Pancreas (tissue), 10 donors: Measurements from ENCODE around the gene ADGRA1. TPM values are rescaled to one million over a fixed set of nuclear protein-coding genes. Genes with fewer than 3 reads are reported as not detected.
A peak's percentile ranks its signal among the peaks of the same experiment; 100 is the strongest.

Source experiments
- ATAC-seq, 4 donors: fragments of 200-7000 bp; cut with Tn5 transposase; one replicate each; pipeline versions ENCODE4 v1.8.0 to v1.9.1; 2020; ENCODE audit warnings: mild to moderate bottlenecking in 4 of 4, moderate library complexity in 4 of 4
- DNase-seq, 6 donors: peaks; one replicate each; pipeline ENCODE4 v3.0.0-alpha.2; 2020
- FAIRE-seq: peaks from 2 replicates; lab custom pipeline; 2012; peaks lifted over from hg19 to GRCh38; lab: Jason Lieb, UNC
- H3K27ac ChIP-seq, 4 donors: fragments of 200-600 bp; sonication (generic); 1 replicate in 3 of 4; 2 replicates in 1 of 4; pipeline versions ENCODE4 v1.5.0 to v1.8.0; 2020
- H3K27me3 ChIP-seq, 4 donors: fragments of 200-600 bp; one replicate each; pipeline ENCODE4 v1.8.0; 2021
- H3K36me3 ChIP-seq, 3 donors: fragments of 200-600 bp; sonication (generic) in 1 of 3; one replicate each; pipeline versions ENCODE4 v1.5.0 to v1.8.0; 2020 to 2021
- H3K4me1 ChIP-seq, 3 donors: fragments of 200-600 bp; one replicate each; pipeline ENCODE4 v1.8.0; 2021
- H3K4me3 ChIP-seq, 4 donors: fragments of 200-600 bp; sonication (generic) in 2 of 4; one replicate each; pipeline versions ENCODE4 v1.5.0 to v1.8.0; 2020 to 2021
- H3K9me3 ChIP-seq, 4 donors: fragments of 200-600 bp; one replicate each; pipeline ENCODE4 v1.8.0; 2021
- WGBS, 2 donors: extraction: QIAGEN DNeasy Blood & Tissue Kit; methylation state at CpG; one replicate each; pipeline ENCODE4 v1.1.7; 2013; 5-methylcytosine and 5-hydroxymethylcytosine counted together
- intact Hi-C, 3 donors: fragments of 100-400 bp; cut with DNase I; formaldehyde crosslinking; loops; one replicate each; pipeline versions ENCODE4 v1.11.1 to v1.14.2; 2022
- polyA plus RNA-seq, 2 donors: library from polyadenylated mRNA; stranded (reverse); fragments of 200-250 nt; gene quantifications; one replicate each; pipeline ENCODE4 v1.2.3, GENCODE V29; 2013
- total RNA-seq, 6 donors: library from RNA; stranded (reverse); fragmentation: NEBNext Ultra II Directional in 4 of 6; extraction: Animal tissue kit (Norgen Biotek cat#: 25700) in 4 of 6; gene quantifications; one replicate each; pipeline versions ENCODE4 v1.2.1 to v1.2.4, GENCODE V29; 2021 to 2023
- TF ChIP-seq, protein P1 (sequence below), 4 donors: fragments of 200-600 bp; sonication (generic) in 3 of 4; IDR thresholded peaks; one replicate each; pipeline versions ENCODE4 v1.5.0 to v1.8.0; 2021; ENCODE audit warnings: antibody characterized with exemption in 4 of 4
- donor health status: healthy with polysubstance abuse.
- donor health status: DM: no; HTN: no; CAD: no; lungs with moderate emphysema.
- donor health status: DM: no; HTN: no; CAD: no.
- donor health status: control.
- donor health status: control.
- donor health status: Bipolar disorder and iron deficiency.
- donor health status: DM: yes; HTN: yes; CAD: no.
- donor health status: DM: no; HTN: no; CAD: no.
- donor health status: DM: no; HTN: no; CAD: no.
- donor health status: DM: yes; HTN: yes; CAD: no.

The ADGRA1 gene
- total and polyA plus RNA-seq, 8 donors: 0.03 to 0.85 (median 0.12) TPM; not detected in 1

DNA sequence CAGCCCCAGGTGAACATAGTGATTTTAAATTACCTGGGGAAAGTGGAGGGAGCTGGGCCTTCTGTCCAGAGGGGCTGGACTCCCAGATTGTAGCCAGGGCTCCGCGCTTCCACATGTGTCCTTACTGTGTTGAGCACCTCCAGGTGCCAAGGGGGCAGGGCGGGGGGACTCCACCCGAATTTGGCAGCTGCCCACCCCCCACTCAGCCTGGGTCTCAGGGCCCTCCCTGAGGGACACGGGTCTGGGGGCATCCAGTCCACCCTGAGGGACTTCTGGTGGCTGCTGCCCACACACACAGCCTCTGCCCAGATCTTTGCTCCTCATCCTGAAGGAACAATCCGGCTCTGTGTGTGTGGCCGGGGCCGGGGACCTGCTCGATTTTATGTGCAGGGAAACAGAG is 28.2 kb upstream of the ADGRA1 start:
- no peak overlapping the region for H3K27ac ChIP-seq
- TF ChIP-seq, protein P1, sequence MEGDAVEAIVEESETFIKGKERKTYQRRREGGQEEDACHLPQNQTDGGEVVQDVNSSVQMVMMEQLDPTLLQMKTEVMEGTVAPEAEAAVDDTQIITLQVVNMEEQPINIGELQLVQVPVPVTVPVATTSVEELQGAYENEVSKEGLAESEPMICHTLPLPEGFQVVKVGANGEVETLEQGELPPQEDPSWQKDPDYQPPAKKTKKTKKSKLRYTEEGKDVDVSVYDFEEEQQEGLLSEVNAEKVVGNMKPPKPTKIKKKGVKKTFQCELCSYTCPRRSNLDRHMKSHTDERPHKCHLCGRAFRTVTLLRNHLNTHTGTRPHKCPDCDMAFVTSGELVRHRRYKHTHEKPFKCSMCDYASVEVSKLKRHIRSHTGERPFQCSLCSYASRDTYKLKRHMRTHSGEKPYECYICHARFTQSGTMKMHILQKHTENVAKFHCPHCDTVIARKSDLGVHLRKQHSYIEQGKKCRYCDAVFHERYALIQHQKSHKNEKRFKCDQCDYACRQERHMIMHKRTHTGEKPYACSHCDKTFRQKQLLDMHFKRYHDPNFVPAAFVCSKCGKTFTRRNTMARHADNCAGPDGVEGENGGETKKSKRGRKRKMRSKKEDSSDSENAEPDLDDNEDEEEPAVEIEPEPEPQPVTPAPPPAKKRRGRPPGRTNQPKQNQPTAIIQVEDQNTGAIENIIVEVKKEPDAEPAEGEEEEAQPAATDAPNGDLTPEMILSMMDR (IDR thresholded peaks at IDR 0.05): no peak
- H3K9me3 ChIP-seq: no peaks in the 10 kb centered on the region
- 47 to 55% methylated on average over 9 of the region's 9 CpGs for WGBS, 2 donors
- no peak for FAIRE-seq
- no peaks in the 10 kb centered on the region for H3K27me3 ChIP-seq
- no peak for DNase-seq
- no peak for ATAC-seq
- H3K4me3 ChIP-seq: no peak overlapping the region
- H3K36me3 ChIP-seq: no peaks in the 10 kb centered on the region
- intact Hi-C loops: no loop called here
- no peaks in the 10 kb centered on the region for H3K4me1 ChIP-seq

DNA sequence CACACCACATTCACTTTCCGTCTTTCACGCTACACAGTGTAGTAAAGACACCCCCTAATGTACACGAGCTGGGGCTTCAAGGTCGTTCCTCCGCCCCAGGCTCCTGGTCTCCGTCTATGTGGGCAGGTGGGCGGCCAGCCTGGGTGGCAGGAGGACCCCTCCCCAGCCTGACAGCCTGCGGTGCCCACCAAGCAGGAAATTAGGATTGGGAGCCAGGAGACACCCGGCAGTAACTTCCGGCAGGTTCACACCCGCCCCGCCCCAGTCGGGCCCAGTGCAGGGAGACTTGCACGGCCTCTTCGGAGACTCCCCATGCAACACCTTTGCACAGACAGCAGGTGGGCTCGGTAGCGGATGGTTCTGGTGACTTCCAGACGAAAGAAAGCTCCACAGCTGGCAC is 27.7 kb upstream of the ADGRA1 start:
- FAIRE-seq: no peak
- H3K4me3 ChIP-seq: no peak overlapping the region
- no peaks in the 10 kb centered on the region for H3K9me3 ChIP-seq
- ATAC-seq: no peak
- no peak overlapping the region for H3K27ac ChIP-seq
- H3K27me3 ChIP-seq: no peaks in the 10 kb centered on the region
- TF ChIP-seq, protein P1 (IDR thresholded peaks at IDR 0.05): no peak
- H3K4me1 ChIP-seq: no peaks in the 10 kb centered on the region
- WGBS, 2 donors: 51 to 76% methylated on average over 18 of the region's 18 CpGs
- peak in 1 of 6 donors; percentile 50 for DNase-seq
- no peaks in the 10 kb centered on the region for H3K36me3 ChIP-seq
- intact Hi-C loops: no loop called here

DNA sequence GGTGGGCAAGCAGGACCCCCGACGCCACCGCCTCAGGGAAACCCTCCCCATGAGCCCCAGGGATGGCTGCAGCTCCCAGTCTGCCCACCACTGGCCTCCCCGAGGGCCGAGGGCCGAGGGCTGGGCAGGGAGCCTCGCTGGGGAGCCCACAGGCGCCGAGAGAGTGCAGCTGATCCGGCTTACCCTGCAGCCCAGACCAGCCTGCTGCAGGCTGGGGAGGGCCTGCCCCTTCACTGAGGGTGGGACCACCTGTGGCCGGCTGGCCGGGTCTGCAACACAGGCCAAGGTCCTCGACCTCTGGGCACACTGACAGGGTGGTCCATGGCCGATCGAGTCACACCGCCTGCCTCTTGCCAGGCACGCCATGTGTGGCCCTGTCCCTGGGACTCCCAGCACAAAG is 27.3 kb upstream of the ADGRA1 start:
- no peak for ATAC-seq
- no peak overlapping the region for H3K4me3 ChIP-seq
- no peak for FAIRE-seq
- H3K9me3 ChIP-seq: no peaks in the 10 kb centered on the region
- no peak overlapping the region for H3K27ac ChIP-seq
- intact Hi-C loops: no loop called here
- H3K4me1 ChIP-seq: no peaks in the 10 kb centered on the region
- DNase-seq: no peak
- 60 to 70% methylated on average over 16 to 17 of the region's 17 CpGs for WGBS, 2 donors
- H3K27me3 ChIP-seq: no peaks in the 10 kb centered on the region
- TF ChIP-seq, protein P1 (IDR thresholded peaks at IDR 0.05): no peak
- H3K36me3 ChIP-seq: no peaks in the 10 kb centered on the region

DNA sequence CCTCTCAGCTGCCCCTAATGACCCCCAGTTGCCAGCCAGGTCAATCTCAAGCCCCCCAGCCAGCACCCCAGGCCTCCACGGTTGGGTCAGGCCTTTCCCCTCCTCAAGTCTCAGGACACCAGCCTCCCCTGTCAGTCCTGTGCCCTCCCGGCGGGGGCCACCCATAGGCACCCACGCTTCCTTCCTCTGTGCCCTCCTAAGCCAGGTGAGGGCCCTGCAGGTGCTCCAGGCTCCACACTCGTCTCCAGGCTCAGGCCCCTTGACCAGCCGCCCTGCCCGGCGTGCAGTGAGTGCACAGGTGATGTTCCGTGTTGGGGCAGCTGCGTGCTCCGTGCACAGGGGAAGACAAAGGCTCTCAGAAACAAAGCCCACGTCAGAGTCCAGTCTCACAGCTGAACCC is 26.8 kb upstream of the ADGRA1 start:
- no peak overlapping the region for H3K27ac ChIP-seq
- no peak for DNase-seq
- no peak for ATAC-seq
- FAIRE-seq: no peak
- intact Hi-C loops: no loop called here
- no peaks in the 10 kb centered on the region for H3K9me3 ChIP-seq
- no peaks in the 10 kb centered on the region for H3K4me1 ChIP-seq
- no peaks in the 10 kb centered on the region for H3K36me3 ChIP-seq
- no peaks in the 10 kb centered on the region for H3K27me3 ChIP-seq
- no peak overlapping the region for H3K4me3 ChIP-seq
- TF ChIP-seq, protein P1 (IDR thresholded peaks at IDR 0.05): no peak
- 72 to 81% methylated on average over 12 of the region's 12 CpGs for WGBS, 2 donors

DNA sequence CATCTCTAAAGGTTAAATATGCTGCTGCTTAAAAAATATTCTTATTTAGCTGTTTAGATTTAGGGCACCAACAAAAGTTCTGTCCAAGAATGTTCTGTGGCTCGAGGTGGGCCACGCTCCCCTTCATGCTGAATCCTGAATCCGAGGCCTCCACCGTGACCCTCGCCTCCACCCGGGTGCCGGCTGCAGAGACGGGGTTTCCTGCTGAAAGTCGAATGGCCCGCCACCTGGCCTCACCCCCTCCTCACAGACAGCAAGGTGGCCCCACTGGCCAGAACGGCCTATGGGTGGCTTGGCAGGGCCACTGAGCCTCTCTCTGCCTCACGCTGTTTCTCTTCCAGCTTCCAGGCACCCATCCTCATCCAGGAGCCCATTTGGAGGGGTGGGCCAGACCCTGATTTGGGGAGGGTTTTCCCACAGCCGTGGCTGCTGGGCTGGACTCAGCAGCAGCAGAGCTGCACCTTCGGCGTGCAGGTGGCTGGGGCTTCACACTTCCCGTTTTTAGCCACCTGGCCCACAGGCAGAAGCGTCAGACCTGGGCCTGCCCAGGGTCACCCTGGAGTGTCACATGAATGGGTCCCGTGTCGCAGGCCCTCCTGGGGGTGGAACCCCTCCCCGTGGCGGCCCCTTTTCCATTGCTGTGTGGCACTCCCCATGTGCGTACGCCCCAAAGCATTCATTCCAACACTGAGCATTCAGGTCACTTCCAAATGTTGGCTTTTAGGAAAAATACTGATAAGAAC is 26.3 kb upstream of the ADGRA1 start:
- DNase-seq (no peak), FAIRE-seq (no peak), ATAC-seq (no peak)
- no peaks in the 10 kb centered on the region for H3K36me3 ChIP-seq
- H3K27me3 ChIP-seq: no peaks in the 10 kb centered on the region
- intact Hi-C loops: no loop called here
- no peaks in the 10 kb centered on the region for H3K4me1 ChIP-seq
- TF ChIP-seq, protein P1 (IDR thresholded peaks at IDR 0.05): no peak
- no peak overlapping the region for H3K4me3 ChIP-seq
- H3K9me3 ChIP-seq: no peaks in the 10 kb centered on the region
- H3K27ac ChIP-seq: no peak overlapping the region
- whole genome bisulfite sequencing, 2 donors: 74 to 86% methylated on average over 23 of the region's 23 CpGs
